A673 (cell line): ENCODE results near the gene FRMD4A.

ENCODE experiments used
- EZH2 ChIP-seq: fragments of 200-600 bp; sonication (generic); IDR thresholded peaks from 2 replicates; pipeline ENCODE4 v1.6.1; 2017; ENCODE audit warnings: borderline replicate concordance, low read depth, mild to moderate bottlenecking, mixed read lengths, antibody characterized with exemption, low read length; ENCODE audit not compliant: poor library complexity, severe bottlenecking
- TF ChIP-seq, protein P1 (sequence below): fragments of 300-800, 200-600 bp; sonication (generic); conservative IDR thresholded peaks from 2 replicates; pipeline ENCODE4 v1.5.1; 2017; ENCODE audit warnings: low read depth, mild to moderate bottlenecking, antibody characterized with exemption, low read length, moderate library complexity, mixed read lengths

DNA sequence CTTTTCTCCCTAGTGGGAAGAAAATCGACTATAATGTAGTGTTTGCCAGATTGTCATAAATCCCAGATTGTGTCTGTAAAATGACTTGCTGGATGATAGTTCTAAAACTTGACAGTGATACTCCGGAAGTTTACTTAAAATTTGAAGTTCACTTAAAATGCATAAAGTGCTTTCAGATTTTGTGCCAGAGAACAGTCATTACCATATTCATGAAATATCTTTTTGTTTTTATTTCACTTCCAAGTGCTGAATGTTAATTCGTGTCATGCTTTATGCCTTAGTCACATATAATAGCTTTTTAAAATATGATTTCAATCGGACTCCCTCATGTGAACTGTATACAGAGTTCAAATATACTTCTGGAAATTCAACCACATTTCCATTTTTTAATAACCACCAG lies 713.6 kb downstream of the FRMD4A start:
- TF ChIP-seq, protein P1, sequence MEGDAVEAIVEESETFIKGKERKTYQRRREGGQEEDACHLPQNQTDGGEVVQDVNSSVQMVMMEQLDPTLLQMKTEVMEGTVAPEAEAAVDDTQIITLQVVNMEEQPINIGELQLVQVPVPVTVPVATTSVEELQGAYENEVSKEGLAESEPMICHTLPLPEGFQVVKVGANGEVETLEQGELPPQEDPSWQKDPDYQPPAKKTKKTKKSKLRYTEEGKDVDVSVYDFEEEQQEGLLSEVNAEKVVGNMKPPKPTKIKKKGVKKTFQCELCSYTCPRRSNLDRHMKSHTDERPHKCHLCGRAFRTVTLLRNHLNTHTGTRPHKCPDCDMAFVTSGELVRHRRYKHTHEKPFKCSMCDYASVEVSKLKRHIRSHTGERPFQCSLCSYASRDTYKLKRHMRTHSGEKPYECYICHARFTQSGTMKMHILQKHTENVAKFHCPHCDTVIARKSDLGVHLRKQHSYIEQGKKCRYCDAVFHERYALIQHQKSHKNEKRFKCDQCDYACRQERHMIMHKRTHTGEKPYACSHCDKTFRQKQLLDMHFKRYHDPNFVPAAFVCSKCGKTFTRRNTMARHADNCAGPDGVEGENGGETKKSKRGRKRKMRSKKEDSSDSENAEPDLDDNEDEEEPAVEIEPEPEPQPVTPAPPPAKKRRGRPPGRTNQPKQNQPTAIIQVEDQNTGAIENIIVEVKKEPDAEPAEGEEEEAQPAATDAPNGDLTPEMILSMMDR, result no peak
- TF ChIP-seq EZH2, result no peak
